T-cell (primary cell): Measurements from ENCODE around the gene CNR2. TPM values are rescaled to one million over a fixed set of nuclear protein-coding genes. Genes with fewer than 3 reads are reported as not detected.

Experiments
- ATAC-seq, 4 experiments: fragments of 200-7000 bp in 3 of 4; fragments of 150-1000 bp in 1 of 4; cut with Tn5 transposase; replicated peaks in 1 of 4; 1 replicate in 3 of 4; 2 replicates in 1 of 4; pipeline ENCODE4 v1.10.0; 2021; ENCODE audit warnings: moderate library complexity in 3 of 4, mild to moderate bottlenecking in 2 of 4, moderate number of reproducible peaks in 1 of 4
- CTCF ChIA-PET, 2 donors: fragments of 300-600 bp; sonication (Branson Sonifier 250); formaldehyde crosslinking; loops; one replicate each; lab custom pipeline; 2022; ENCODE audit warnings: antibody characterized with exemption in 2 of 2; lab: Charles Lee
- POLR2A ChIA-PET, 2 donors: fragments of 300-600 bp; sonication (Branson Sonifier 250); formaldehyde crosslinking; loops; one replicate each; lab custom pipeline; 2022; ENCODE audit warnings: antibody characterized with exemption in 2 of 2; lab: Charles Lee
- DNase-seq, 35 experiments: peaks; one replicate each; pipeline versions ENCODE4 v3.0.0 to v3.0.0-alpha.2; 2013 to 2023
- H3K27ac ChIP-seq: one replicate; pipeline ENCODE4 v1.5.1; 2013; ENCODE audit warnings: low read length
- H3K27me3 ChIP-seq, 2 experiments: replicated peaks in 1 of 2; 1 replicate in 1 of 2; 2 replicates in 1 of 2; pipeline versions ENCODE4 v1.6.1 to v1.7.0; 2013; ENCODE audit warnings: low read length in 1 of 2, mixed read lengths in 1 of 2; ENCODE audit not compliant: control insufficient read depth in 2 of 2, insufficient read depth in 2 of 2; ENCODE audit errors: extremely low read depth in 1 of 2
- H3K36me3 ChIP-seq, 2 donors: 1 replicate in 1 of 2; 2 replicates in 1 of 2; pipeline versions ENCODE4 v1.6.1 to v1.7.0; 2013; ENCODE audit warnings: low read length in 1 of 2; ENCODE audit not compliant: control insufficient read depth in 2 of 2, insufficient read depth in 1 of 2; ENCODE audit errors: extremely low read depth in 1 of 2
- H3K4me1 ChIP-seq, 2 experiments: 1 replicate in 1 of 2; 2 replicates in 1 of 2; pipeline versions ENCODE4 v1.6.1 to v1.7.0; 2013; ENCODE audit warnings: low read length in 2 of 2, mixed read lengths in 1 of 2; ENCODE audit not compliant: insufficient read depth in 2 of 2, control insufficient read depth in 1 of 2; ENCODE audit errors: extremely low read depth in 1 of 2
- H3K4me3 ChIP-seq, 2 donors: 1 replicate in 1 of 2; 2 replicates in 1 of 2; pipeline versions ENCODE4 v1.5.1 to v1.7.0; 2013; ENCODE audit warnings: mild to moderate bottlenecking in 2 of 2, low read length in 1 of 2, moderate library complexity in 1 of 2; ENCODE audit not compliant: control insufficient read depth in 1 of 2; ENCODE audit errors: extremely low read depth in 1 of 2
- H3K9me3 ChIP-seq: 2 replicates; pipeline ENCODE4 v1.7.0; 2013
- H3K27ac Mint-ChIP-seq, 2 donors: one replicate each; pipeline ENCODE4 v1.8.0; 2020 to 2021; ENCODE audit warnings: mild to moderate bottlenecking in 2 of 2, mixed read lengths in 2 of 2
- H3K27me3 Mint-ChIP-seq, 2 donors: one replicate each; pipeline ENCODE4 v1.8.0; 2021 to 2022; ENCODE audit warnings: mixed read lengths in 2 of 2
- H3K36me3 Mint-ChIP-seq: one replicate; pipeline ENCODE4 v1.8.0; 2021; ENCODE audit warnings: mixed read lengths
- H3K4me1 Mint-ChIP-seq, 3 donors: one replicate each; pipeline ENCODE4 v1.8.0; 2020 to 2022; ENCODE audit warnings: mixed read lengths in 3 of 3, mild to moderate bottlenecking in 1 of 3
- H3K4me3 Mint-ChIP-seq, 3 donors: one replicate each; pipeline ENCODE4 v1.8.0; 2020 to 2022; ENCODE audit warnings: mild to moderate bottlenecking in 3 of 3, mixed read lengths in 3 of 3, moderate library complexity in 3 of 3
- H3K9me3 Mint-ChIP-seq, 3 donors: one replicate each; pipeline ENCODE4 v1.8.0; 2020 to 2022; ENCODE audit warnings: mixed read lengths in 3 of 3
- WGBS: methylation state at CpG from one replicate; pipeline ENCODE4 v1.1.5; 2013; ENCODE audit warnings: missing lambda C conversion rate; ENCODE audit not compliant: insufficient coverage; 5-methylcytosine and 5-hydroxymethylcytosine counted together
- total RNA-seq, 35 experiments: library from RNA in 6 of 35; stranded (reverse) in 6 of 35; fragments of 120-200 nt in 1 of 35; gene quantifications; one replicate each; pipeline versions ENCODE4 v1.2.1 to v1.2.4 and lab custom pipeline; 2013 to 2026

Gene CNR2
- total RNA-seq, 5 donors from 2014 or later (not counting 1 experiment from before 2014, with no cell fraction given) = 0.67 to 2.1 (median 1.5) TPM

DNA sequence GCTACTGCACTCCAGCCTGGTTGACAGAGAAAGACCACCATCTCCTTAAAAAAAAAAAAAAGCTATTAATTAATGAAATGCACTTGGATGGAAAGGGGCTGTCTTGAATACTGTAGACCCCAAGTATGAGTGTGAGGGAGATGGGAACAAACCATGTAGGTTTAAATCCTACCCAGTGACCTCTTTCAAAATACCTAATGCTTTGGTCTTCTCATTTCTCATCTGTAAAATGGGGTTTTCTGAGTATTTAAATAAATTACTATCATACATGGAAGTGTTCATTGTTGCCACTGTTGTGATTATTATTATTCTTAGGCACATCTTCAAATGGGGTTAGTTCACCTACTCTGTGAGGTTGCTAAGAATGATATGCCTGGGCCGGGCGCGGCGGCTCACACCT lies 27.9 kb downstream of the CNR2 start:
- CTCF ChIA-PET = no interaction called here
- 89% methylated on average over 4 of the region's 4 CpGs for WGBS

DNA sequence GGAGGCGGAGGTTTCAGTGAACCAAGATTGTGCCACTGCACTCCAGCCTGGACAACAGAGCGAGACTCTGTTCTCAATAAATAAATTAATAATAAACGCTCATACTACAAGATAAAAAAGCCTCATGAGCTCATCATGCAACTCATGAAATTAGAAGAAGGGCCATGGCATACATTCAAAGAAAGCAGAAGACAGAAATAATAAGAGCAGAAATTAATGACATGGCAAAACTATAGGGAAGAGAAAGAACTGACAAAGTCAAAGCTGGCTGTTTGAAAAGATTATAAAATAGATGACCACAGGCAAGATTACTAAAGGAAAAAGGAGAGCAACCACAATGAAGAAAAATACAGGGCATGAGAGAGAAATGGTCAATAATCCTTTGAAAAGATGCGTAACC lies 30.4 kb downstream of the CNR2 start:
- POLR2A ChIA-PET = no interaction called here
- Histone ChIP-seq H3K27ac (no peak overlapping the region), H3K27me3 (peaks cover 0 to 2% of the 10 kb centered on the region in 2 experiments), H3K9me3 (peaks cover 2% of the 10 kb centered on the region), H3K4me1 (no peaks in the 10 kb centered on the region), H3K4me3 (no peak overlapping the region), H3K36me3 (no peaks in the 10 kb centered on the region)
- 80% methylated on average over 2 of the region's 4 CpGs for WGBS
- Mint-ChIP-seq H3K27ac (no peak overlapping the region), H3K36me3 (peaks cover 3% of the 10 kb centered on the region), H3K27me3 (no peaks in the 10 kb centered on the region), H3K9me3 (peaks cover 6 to 19% (median 15%) of the 10 kb centered on the region in 3 donors), H3K4me3 (no peak overlapping the region), H3K4me1 (no peaks in the 10 kb centered on the region)
- ATAC-seq (no peak), DNase-seq (no peak)
- CTCF ChIA-PET = no interaction called here

More for the DNA sequence above, 27.9 kb downstream of the CNR2 start:
- POLR2A ChIA-PET = no interaction called here
- no peak overlapping the region for H3K4me3 Mint-ChIP-seq
- no peak overlapping the region for H3K4me3 ChIP-seq
- H3K4me1 ChIP-seq = no peaks in the 10 kb centered on the region
- H3K9me3 ChIP-seq = no peaks in the 10 kb centered on the region
- peaks cover 0 to 6% (median 0%) of the 10 kb centered on the region in 3 donors for H3K4me1 Mint-ChIP-seq
- DNase-seq (no peak), ATAC-seq (no peak)
- H3K27ac ChIP-seq = no peak overlapping the region
- peaks cover 0 to 2% of the 10 kb centered on the region in 2 experiments for H3K27me3 ChIP-seq
- no peaks in the 10 kb centered on the region for H3K27me3 Mint-ChIP-seq
- H3K27ac Mint-ChIP-seq = no peak overlapping the region
- H3K9me3 Mint-ChIP-seq = no peaks in the 10 kb centered on the region
- H3K36me3 Mint-ChIP-seq = no peaks in the 10 kb centered on the region
- H3K36me3 ChIP-seq = no peaks in the 10 kb centered on the region

DNA sequence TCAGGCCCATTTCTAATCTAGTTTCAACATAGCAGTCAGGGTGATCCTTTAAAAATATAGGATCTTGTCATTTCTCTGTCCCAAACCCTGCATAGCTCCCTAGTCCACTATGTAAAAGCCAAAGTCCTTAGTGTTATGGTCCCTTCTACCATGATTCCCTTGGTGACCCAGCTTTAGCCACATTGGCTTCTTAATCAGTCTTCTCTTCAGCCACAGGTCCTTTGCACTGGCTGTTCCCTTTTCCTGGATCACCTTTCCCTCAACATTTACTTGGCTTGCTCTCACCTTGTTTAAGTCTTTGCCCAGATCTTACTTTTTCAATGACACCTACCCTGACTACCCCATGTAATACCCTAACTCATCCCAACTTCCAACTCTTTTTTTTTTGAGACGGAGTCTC lies 33.4 kb downstream of the CNR2 start:
- CTCF ChIA-PET = interaction anchor here in 1 of 2 donors (0.6 kb wide), 1 partner anchor 24 kb away, joined by 5 read pairs; no protein-coding TSS in a partner anchor
- Mint-ChIP-seq H3K4me1 (no peaks in the 10 kb centered on the region), H3K9me3 (peaks cover 6 to 24% (median 15%) of the 10 kb centered on the region in 3 donors), H3K4me3 (no peak overlapping the region), H3K27me3 (peaks cover 0 to 3% of the 10 kb centered on the region in 2 donors), H3K36me3 (peaks cover 12% of the 10 kb centered on the region), H3K27ac (no peak overlapping the region)
- peaks cover 2% of the 10 kb centered on the region for H3K9me3 ChIP-seq
- H3K27me3 ChIP-seq = peaks cover 0 to 7% of the 10 kb centered on the region in 2 experiments
- H3K27ac ChIP-seq = no peak overlapping the region
- DNase-seq = no peak
- POLR2A ChIA-PET = no interaction called here
- WGBS = 100% methylated on average over 1 of the region's 1 CpG
- H3K36me3 ChIP-seq = no peaks in the 10 kb centered on the region
- no peak overlapping the region for H3K4me3 ChIP-seq
- H3K4me1 ChIP-seq = no peaks in the 10 kb centered on the region
- no peak for ATAC-seq

DNA sequence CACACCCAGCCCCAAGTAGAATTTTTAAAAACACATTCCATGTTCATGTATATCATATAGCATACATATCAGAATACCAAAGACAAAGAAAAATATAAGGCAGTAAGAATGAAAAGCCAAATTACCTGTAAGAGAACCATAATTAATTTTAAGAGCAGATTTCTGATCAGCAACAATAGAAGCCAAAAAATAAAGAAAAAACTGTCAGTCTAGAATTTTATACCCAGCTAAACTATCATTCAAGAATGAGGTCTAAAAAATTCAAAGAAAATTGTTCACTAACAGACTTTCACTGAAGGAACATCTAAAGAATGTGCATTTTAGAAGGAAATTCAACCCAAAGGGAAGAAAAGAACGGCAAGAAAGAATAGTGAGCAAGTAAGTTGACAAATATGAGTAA lies 34.5 kb downstream of the CNR2 start:
- Histone ChIP-seq H3K9me3 (peaks cover 2% of the 10 kb centered on the region), H3K36me3 (no peaks in the 10 kb centered on the region), H3K27me3 (peaks cover 0 to 9% of the 10 kb centered on the region in 2 experiments), H3K4me1 (no peaks in the 10 kb centered on the region), H3K27ac (no peak overlapping the region), H3K4me3 (no peak overlapping the region)
- H3K36me3 Mint-ChIP-seq = peaks cover 12% of the 10 kb centered on the region
- ChIA-PET CTCF (no interaction called here), POLR2A (no interaction called here)
- ATAC-seq (no peak), DNase-seq (no peak)
- H3K27me3 Mint-ChIP-seq = peaks cover 0 to 3% of the 10 kb centered on the region in 2 donors
- no CpG with 5 or more reads among the region's 1 CpG for WGBS
- no peak overlapping the region for H3K4me3 Mint-ChIP-seq
- no peak overlapping the region for H3K27ac Mint-ChIP-seq
- H3K4me1 Mint-ChIP-seq = no peaks in the 10 kb centered on the region
- peaks cover 6 to 24% (median 15%) of the 10 kb centered on the region in 3 donors for H3K9me3 Mint-ChIP-seq

DNA sequence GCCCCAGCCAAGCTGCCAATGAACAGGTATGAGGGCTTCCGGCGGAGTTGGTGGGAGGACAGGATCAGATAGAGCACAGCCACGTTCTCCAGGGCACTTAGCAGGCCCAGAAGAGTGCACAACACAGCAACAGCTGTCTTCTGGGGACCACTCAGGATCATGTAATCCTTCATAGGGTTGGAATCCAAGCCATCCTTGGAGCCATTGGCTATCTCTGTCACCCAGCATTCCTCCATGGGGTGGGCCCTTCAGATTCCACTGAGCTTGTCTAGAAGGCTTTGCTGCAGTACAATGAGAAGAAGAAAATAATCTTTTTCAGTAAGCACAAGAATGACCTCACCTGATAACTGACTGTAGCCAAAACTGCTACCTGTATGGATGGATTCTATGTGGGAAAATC lies 37.8 kb downstream of the CNR2 start:
- Mint-ChIP-seq H3K27ac (no peak overlapping the region), H3K27me3 (peaks cover 0 to 3% of the 10 kb centered on the region in 2 donors), H3K9me3 (peaks cover 6 to 24% (median 15%) of the 10 kb centered on the region in 3 donors), H3K36me3 (peaks cover 12% of the 10 kb centered on the region), H3K4me3 (no peak overlapping the region), H3K4me1 (no peaks in the 10 kb centered on the region)
- no peak for ATAC-seq
- ChIA-PET POLR2A (no interaction called here), CTCF (no interaction called here)
- Histone ChIP-seq H3K4me1 (no peaks in the 10 kb centered on the region), H3K9me3 (peaks cover 2% of the 10 kb centered on the region), H3K27me3 (peaks cover 0 to 9% of the 10 kb centered on the region in 2 experiments), H3K27ac (no peak overlapping the region), H3K36me3 (no peaks in the 10 kb centered on the region), H3K4me3 (no peak overlapping the region)
- no peak for DNase-seq
- WGBS = 92% methylated on average over 3 of the region's 3 CpGs

DNA sequence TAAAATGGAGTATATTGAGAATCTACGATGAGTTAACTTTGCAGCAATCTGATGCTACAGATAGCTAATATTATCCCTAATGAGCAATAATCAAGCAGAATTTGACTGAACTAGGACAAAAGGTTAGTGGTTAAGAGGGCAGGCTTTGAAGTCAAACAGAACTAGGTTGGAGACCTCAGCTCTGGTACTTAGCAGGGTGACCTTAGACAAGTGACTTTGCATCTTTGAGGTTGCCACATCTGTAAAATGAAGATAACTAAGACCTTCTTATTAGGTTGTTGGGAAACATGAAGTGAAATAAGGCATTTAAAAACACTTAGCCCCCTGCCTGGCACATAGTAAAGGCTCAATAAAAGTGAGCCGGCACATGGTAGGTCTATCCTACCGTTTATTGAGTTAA lies 40.7 kb downstream of the CNR2 start:
- Histone ChIP-seq H3K4me3 (no peak overlapping the region), H3K27ac (no peak overlapping the region), H3K36me3 (no peaks in the 10 kb centered on the region), H3K27me3 (peaks cover 0 to 6% of the 10 kb centered on the region in 2 experiments), H3K9me3 (no peaks in the 10 kb centered on the region), H3K4me1 (peaks cover 1 to 12% of the 10 kb centered on the region in 2 experiments)
- Mint-ChIP-seq H3K4me3 (no peak overlapping the region), H3K27ac (no peak overlapping the region), H3K4me1 (peaks cover 8 to 13% (median 10%) of the 10 kb centered on the region in 3 donors), H3K27me3 (peaks cover 0 to 3% of the 10 kb centered on the region in 2 donors), H3K36me3 (peaks cover 8% of the 10 kb centered on the region), H3K9me3 (peaks cover 0 to 4% (median 0%) of the 10 kb centered on the region in 3 donors)
- no peak for DNase-seq
- ChIA-PET CTCF (interaction anchor here in 1 of 2 donors (0.7 kb wide), 1 partner anchor 62 kb away, joined by 3 read pairs; no protein-coding TSS in a partner anchor), POLR2A (interaction anchor here in 1 of 2 donors (0.5 kb wide), 1 partner anchor 255 kb away, joined by 5 read pairs; no protein-coding TSS in a partner anchor)
- no CpG with 5 or more reads among the region's 3 CpGs for WGBS
- no peak for ATAC-seq
